NT2/D1 (cell line): ENCODE measurements around the gene RHEBL1.

ENCODE experiments used
- YY1 ChIP-seq: IDR thresholded peaks from 2 replicates; pipeline ENCODE4 v1.6.1; 2011; ENCODE audit not compliant: insufficient read length, insufficient read depth
- ZNF274 ChIP-seq: IDR thresholded peaks from 2 replicates; pipeline ENCODE4 v1.6.1; 2011; ENCODE audit warnings: mild to moderate bottlenecking, low read depth, low read length

GRCh38 chr12:49037947-49038237 lies 31.9 kb downstream of the RHEBL1 start:
- no peak for TF ChIP-seq YY1
- TF ChIP-seq ZNF274, result no peak
